ENCODE measurements around the gene FOXL2NB.

Gene FOXL2NB

GRCh38 chr3:138915503-138916498, 31.2 kb upstream of the FOXL2NB start:
- Histone ChIP-seq H4K20me1 (ENCODE audit: low read depth, low read length) (no peaks in the 10 kb centered on the region), H3K9me2 (replicated peaks; ENCODE audit: insufficient read depth, low read length) (no peaks in the 10 kb centered on the region), H3K79me2 (ENCODE audit: insufficient read depth, low read length) (no peaks in the 10 kb centered on the region), H3K27me3 (ENCODE audit: low read length) (no peaks in the 10 kb centered on the region), H2AFZ (ENCODE audit: low read depth, low read length, severe bottlenecking) (peak overlapping the region; percentile 92), H3K9ac (ENCODE audit: low read length) (peak overlapping the region; percentile 56), H3F3A (ENCODE audit: insufficient read depth) (no peaks in the 10 kb centered on the region), H3K4me3 (ENCODE audit: insufficient read depth, low read length, poor library complexity, severe bottlenecking) (peak overlapping the region; percentile 72), H3K9me3 (ENCODE audit: insufficient read depth, low read length) (no peaks in the 10 kb centered on the region), H3K4me2 (ENCODE audit: low read depth, low read length, poor library complexity, severe bottlenecking) (peak overlapping the region; percentile 75), H3K27ac (ENCODE audit: low read depth, low read length) (0 out of 2 replicates have a peak overlapping the region, but pooled peaks have one; percentile 6), H3K36me3 (ENCODE audit: low read length) (no peaks in the 10 kb centered on the region)
- TF ChIP-seq CTCF (IDR thresholded peaks at IDR 0.05; ENCODE audit: insufficient read depth, low read length, poor library complexity, severe bottlenecking) (peak; percentile 73), EZH2phosphoT487 (conservative IDR thresholded peaks at IDR 0.05; ENCODE audit: low read length) (no peak)

GRCh38 chr3:138916824-138917223, 30.2 kb upstream of the FOXL2NB start:
- H3K4me3 ChIP-seq (ENCODE audit: insufficient read depth, low read length, poor library complexity, severe bottlenecking): no peak overlapping the region
- no peaks in the 10 kb centered on the region for H3F3A ChIP-seq (ENCODE audit: insufficient read depth)
- no peak overlapping the region for H2AFZ ChIP-seq (ENCODE audit: low read depth, low read length, severe bottlenecking)
- no peaks in the 10 kb centered on the region for H3K9me3 ChIP-seq (ENCODE audit: insufficient read depth, low read length)
- TF ChIP-seq EZH2phosphoT487 (conservative IDR thresholded peaks at IDR 0.05; ENCODE audit: low read length) (no peak), CTCF (IDR thresholded peaks at IDR 0.05; ENCODE audit: insufficient read depth, low read length, poor library complexity, severe bottlenecking) (no peak)
- H3K4me2 ChIP-seq (ENCODE audit: low read depth, low read length, poor library complexity, severe bottlenecking): no peak overlapping the region
- H3K36me3 ChIP-seq (ENCODE audit: low read length): no peaks in the 10 kb centered on the region
- H3K27me3 ChIP-seq (ENCODE audit: low read length): no peaks in the 10 kb centered on the region
- H3K9ac ChIP-seq (ENCODE audit: low read length): no peak overlapping the region
- H3K79me2 ChIP-seq (ENCODE audit: insufficient read depth, low read length): no peaks in the 10 kb centered on the region
- no peaks in the 10 kb centered on the region for H3K9me2 ChIP-seq (replicated peaks; ENCODE audit: insufficient read depth, low read length)
- H4K20me1 ChIP-seq (ENCODE audit: low read depth, low read length): no peaks in the 10 kb centered on the region
- H3K27ac ChIP-seq (ENCODE audit: low read depth, low read length): no peak overlapping the region

GRCh38 chr3:138919325-138919724, 27.7 kb upstream of the FOXL2NB start:
- Histone ChIP-seq H3K36me3 (ENCODE audit: low read length) (no peaks in the 10 kb centered on the region), H3K9me2 (replicated peaks; ENCODE audit: insufficient read depth, low read length) (no peaks in the 10 kb centered on the region), H3K4me3 (ENCODE audit: insufficient read depth, low read length, poor library complexity, severe bottlenecking) (no peak overlapping the region), H2AFZ (ENCODE audit: low read depth, low read length, severe bottlenecking) (no peak overlapping the region), H3K9ac (ENCODE audit: low read length) (no peak overlapping the region), H3K9me3 (ENCODE audit: insufficient read depth, low read length) (no peaks in the 10 kb centered on the region), H3K79me2 (ENCODE audit: insufficient read depth, low read length) (no peaks in the 10 kb centered on the region), H3K4me2 (ENCODE audit: low read depth, low read length, poor library complexity, severe bottlenecking) (no peak overlapping the region), H3K27ac (ENCODE audit: low read depth, low read length) (no peak overlapping the region), H4K20me1 (ENCODE audit: low read depth, low read length) (no peaks in the 10 kb centered on the region), H3F3A (ENCODE audit: insufficient read depth) (no peaks in the 10 kb centered on the region), H3K27me3 (ENCODE audit: low read length) (no peaks in the 10 kb centered on the region)
- TF ChIP-seq EZH2phosphoT487 (conservative IDR thresholded peaks at IDR 0.05; ENCODE audit: low read length) (no peak), CTCF (IDR thresholded peaks at IDR 0.05; ENCODE audit: insufficient read depth, low read length, poor library complexity, severe bottlenecking) (no peak)

Data from SU-DHL-6 (cell line).